ENCODE results near the gene GCAT. TPM values are rescaled to one million over a fixed set of nuclear protein-coding genes. Genes with fewer than 3 reads are reported as not detected.

GCAT gene
- total and polyA plus RNA-seq, 2 of the 13 experiments (the other 11 are each of a cell fraction or from before 2014, with no cell fraction given) = 28.0 to 50.3 TPM

- TF ChIP-seq, protein P1, sequence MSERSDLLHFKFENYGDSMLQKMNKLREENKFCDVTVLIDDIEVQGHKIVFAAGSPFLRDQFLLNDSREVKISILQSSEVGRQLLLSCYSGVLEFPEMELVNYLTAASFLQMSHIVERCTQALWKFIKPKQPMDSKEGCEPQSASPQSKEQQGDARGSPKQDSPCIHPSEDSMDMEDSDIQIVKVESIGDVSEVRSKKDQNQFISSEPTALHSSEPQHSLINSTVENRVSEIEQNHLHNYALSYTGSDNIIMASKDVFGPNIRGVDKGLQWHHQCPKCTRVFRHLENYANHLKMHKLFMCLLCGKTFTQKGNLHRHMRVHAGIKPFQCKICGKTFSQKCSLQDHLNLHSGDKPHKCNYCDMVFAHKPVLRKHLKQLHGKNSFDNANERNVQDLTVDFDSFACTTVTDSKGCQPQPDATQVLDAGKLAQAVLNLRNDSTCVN (CRISPR knock-in tag; IDR thresholded peaks at IDR 0.05; ENCODE audit: borderline replicate concordance) = peak; percentile 58; the same call in 1 of the 2 replicates
- TF ChIP-seq ZNF547 (CRISPR knock-in tag; IDR thresholded peaks at IDR 0.05) = peak; percentile 82; the same call in 1 of the 2 replicates
- TF ChIP-seq JUNB (CRISPR knock-in tag; IDR thresholded peaks at IDR 0.05; ENCODE audit: borderline replicate concordance) = no peak
- TF ChIP-seq, protein P2, sequence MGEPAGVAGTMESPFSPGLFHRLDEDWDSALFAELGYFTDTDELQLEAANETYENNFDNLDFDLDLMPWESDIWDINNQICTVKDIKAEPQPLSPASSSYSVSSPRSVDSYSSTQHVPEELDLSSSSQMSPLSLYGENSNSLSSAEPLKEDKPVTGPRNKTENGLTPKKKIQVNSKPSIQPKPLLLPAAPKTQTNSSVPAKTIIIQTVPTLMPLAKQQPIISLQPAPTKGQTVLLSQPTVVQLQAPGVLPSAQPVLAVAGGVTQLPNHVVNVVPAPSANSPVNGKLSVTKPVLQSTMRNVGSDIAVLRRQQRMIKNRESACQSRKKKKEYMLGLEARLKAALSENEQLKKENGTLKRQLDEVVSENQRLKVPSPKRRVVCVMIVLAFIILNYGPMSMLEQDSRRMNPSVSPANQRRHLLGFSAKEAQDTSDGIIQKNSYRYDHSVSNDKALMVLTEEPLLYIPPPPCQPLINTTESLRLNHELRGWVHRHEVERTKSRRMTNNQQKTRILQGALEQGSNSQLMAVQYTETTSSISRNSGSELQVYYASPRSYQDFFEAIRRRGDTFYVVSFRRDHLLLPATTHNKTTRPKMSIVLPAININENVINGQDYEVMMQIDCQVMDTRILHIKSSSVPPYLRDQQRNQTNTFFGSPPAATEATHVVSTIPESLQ (CRISPR knock-in tag; conservative IDR thresholded peaks at IDR 0.05) = no peak
- TF ChIP-seq ELF1 (CRISPR knock-in tag; IDR thresholded peaks at IDR 0.05) = peak; percentile 96
- 0 out of 2 replicates have a peak, but pooled peaks have one; percentile 77 for TF ChIP-seq ZNF34 (CRISPR knock-in tag; IDR thresholded peaks at IDR 0.05; ENCODE audit: borderline replicate concordance)
- peak; percentile 12; the same call in 1 of the 2 replicates for TF ChIP-seq KDM1A (CRISPR knock-in tag; IDR thresholded peaks at IDR 0.05)
- 0 out of 2 replicates have a peak, but pooled peaks have one; percentile 18 for TF ChIP-seq SATB2 (CRISPR knock-in tag; IDR thresholded peaks at IDR 0.05)
- TF ChIP-seq, protein P3, sequence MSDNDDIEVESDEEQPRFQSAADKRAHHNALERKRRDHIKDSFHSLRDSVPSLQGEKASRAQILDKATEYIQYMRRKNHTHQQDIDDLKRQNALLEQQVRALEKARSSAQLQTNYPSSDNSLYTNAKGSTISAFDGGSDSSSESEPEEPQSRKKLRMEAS (IDR thresholded peaks at IDR 0.05) = peak; percentile 71
- TF ChIP-seq ZSCAN21 (CRISPR knock-in tag; IDR thresholded peaks at IDR 0.05; ENCODE audit: borderline replicate concordance) = peak; percentile 22; the same call in 1 of the 2 replicates
- TF ChIP-seq POLR2A (IDR thresholded peaks at IDR 0.05; ENCODE audit: insufficient read depth in 1 of 2, low read depth in 2 of 2, low read length in 2 of 2) = peak; percentile 84 to 93
- TF ChIP-seq YEATS2 (CRISPR knock-in tag; IDR thresholded peaks at IDR 0.05; ENCODE audit: borderline replicate concordance) = peak; percentile 91
- TF ChIP-seq ATF7-NPFF (CRISPR knock-in tag; IDR thresholded peaks at IDR 0.05; ENCODE audit: low read depth) = peak; percentile 69
- peak; percentile 74; the same call in 1 of the 2 replicates for TF ChIP-seq MIER3 (CRISPR knock-in tag; IDR thresholded peaks at IDR 0.05; ENCODE audit: borderline replicate concordance)
- TF ChIP-seq MEIS2 (CRISPR knock-in tag; IDR thresholded peaks at IDR 0.05) = peak; percentile 59; the same call in 1 of the 2 replicates
- TF ChIP-seq ATM (IDR thresholded peaks at IDR 0.05; ENCODE audit: borderline replicate concordance) = no peak
- TF ChIP-seq ZNF788 (CRISPR knock-in tag; IDR thresholded peaks at IDR 0.05; ENCODE audit: borderline replicate concordance) = peak; percentile 90; the same call in 1 of the 2 replicates
- 0 out of 2 replicates have a peak, but pooled peaks have one; percentile 18 for TF ChIP-seq ZNF318 (CRISPR knock-in tag; IDR thresholded peaks at IDR 0.05)
Measured at GRCh38 chr22:37849089-37849751, 41.5 kb downstream of the GCAT start, which contains the start of gene EIF3L (continued).
